Epidermal melanocyte (primary cell): ENCODE results near the gene EIF1AD.
"Not testable (repeated sequence)": the region's sequence is repeated elsewhere in the genome, so short reads cannot be mapped to it uniquely, and the experiment has no call there.

Experiments
- DNase-seq: peaks from one replicate; pipeline ENCODE4 v3.0.0; 2011; ENCODE audit warnings: low spot score; ENCODE audit not compliant: insufficient read length

EIF1AD gene, protein sequence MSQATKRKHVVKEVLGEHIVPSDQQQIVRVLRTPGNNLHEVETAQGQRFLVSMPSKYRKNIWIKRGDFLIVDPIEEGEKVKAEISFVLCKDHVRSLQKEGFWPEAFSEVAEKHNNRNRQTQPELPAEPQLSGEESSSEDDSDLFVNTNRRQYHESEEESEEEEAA

DNA sequence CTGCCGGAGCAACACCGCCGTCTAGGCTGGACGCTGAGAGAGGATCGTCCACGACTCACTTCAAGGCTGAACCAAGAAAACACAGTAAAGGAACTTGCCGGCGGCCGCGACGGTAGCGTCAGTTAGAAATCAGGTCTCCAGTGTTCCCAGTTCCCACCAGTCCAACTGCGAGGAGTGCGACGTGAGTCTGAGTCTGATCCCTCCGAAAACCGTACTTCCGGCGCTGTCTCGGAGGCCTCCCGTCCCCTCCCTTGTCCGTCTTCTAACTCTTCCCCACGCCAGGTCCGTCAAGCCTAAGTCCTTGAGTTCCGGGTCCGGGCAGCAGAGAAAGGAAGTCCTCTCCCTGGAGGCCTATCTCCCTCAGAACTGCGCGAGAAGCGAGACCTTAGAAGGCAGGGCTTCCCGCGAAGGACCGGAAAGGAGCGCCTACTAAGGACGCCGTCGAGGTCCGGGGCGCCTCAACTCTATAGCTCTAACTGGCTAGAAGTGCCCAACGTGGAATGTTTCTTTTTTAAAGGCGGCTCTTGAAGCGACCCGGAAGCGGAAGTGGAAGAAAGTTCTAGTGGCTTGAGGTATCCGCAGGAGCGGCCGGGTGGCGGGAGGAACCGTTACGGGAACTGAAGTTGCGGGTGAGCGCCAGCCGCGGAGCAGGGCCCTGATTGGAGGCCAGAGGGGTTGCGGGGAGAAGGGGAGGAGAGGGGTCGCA, at the start of gene EIF1AD, which contains the start of gene BANF1:
Gene EIF1AD (minus strand): TSS at position 216 of the 706 bp plus-strand sequence. CDS start 1,768 bp downstream, outside the sequence.
Gene BANF1 (plus strand): TSS at position 562 of the 706 bp plus-strand sequence. CDS start 748 bp downstream, outside the sequence.
- DNase-seq: peak; percentile 95

DNA sequence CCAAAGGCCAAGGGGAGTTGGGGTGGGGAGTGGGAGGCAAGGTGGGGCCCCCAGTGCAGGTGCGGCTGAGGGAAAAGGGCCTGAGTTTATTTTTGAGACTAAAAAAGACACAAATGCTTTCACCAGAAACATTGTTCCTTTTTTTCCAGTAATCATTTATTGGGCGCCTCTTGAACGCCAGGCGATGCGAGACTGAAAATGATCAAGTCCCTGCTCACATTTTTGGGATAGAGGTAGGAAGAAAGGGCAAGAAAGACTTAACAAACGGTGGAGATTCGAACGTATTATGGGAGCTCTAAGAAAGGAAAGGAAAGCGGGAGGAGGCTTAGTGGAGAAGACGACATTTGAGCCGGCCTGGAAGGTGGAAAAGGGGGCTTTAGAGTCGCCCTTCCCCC, 49.4 kb upstream of the EIF1AD start:
- DNase-seq: no peak

DNA sequence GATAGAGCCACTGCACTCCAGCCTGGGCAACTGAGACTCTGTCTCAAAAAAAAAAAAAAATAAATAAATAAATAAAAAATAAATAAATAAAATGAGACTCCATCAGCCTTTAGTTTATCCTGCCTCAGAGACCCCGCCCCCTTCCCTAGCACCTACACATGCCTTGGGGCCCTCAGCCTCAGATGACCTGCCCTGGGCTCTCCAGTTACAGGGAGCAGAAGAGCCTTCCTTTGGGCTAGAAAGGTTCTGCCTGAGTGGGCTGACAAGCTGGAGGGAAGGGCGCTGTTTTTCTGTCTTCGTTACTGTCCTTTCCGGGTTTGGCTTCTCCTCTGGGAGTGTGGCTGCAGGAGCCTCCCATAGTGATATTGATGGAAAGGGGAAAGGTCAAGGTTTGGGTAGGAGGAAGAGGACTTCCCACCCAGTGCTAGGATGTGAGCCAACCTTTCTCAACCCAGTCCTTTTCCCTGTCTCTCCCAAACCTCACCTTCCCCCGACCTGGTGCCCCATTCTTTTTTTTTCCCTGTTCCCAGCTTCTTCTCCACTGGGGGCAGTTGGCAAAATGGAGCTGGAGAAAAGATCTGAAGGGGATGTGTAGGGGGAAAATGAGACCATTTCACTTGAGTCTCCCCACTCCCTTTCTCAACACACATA, 48.7 kb upstream of the EIF1AD start:
- DNase-seq: no peak

GRCh38 chr11:66048547-66049323, 46.8 kb upstream of the EIF1AD start, which contains the start of gene GAL3ST3:
Gene GAL3ST3 (minus strand): TSS chr11:66049161. CDS start chr11:66045415, 3,746 bp downstream.
- no peak for DNase-seq

DNA sequence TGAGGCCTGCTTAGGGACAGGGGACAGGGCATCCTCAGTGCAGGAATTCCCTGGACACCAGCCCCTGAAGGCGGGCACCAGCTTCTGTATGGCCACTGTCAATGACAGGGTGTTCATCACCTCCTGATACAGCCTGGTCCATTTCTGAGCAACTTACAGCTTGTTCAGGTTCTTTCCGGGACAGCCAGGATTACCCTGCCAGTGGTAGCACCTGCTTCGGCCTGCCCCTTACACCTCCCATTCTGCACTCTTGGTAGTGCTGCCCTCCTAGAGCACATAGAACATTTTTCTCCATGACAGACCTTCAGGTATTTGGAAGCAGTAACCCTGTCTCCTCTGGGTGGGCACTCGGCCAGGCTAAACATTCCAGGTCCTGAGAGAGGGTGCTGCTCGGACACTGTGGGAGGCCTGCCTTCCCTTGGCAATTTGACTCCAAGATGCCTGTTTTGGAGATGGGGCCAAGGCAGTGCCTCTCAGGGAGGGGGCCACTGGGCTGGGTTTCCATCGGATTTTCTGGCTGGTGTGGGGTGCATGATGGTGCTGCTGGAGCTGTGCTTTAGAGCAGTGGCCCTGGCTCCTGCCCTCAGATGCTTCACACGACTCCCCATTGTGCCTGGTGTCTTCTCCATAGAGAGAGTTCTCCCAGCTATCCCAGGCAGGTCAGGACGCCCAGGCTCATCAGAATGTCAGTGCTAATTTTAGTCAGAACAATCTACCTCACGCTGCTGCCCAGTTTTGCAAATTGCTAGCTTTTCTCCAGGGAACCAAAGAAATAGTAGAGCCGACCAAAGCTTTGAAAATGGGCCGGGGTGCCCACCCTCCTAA, 45.8 kb upstream of the EIF1AD start:
- DNase-seq: no peak

DNA sequence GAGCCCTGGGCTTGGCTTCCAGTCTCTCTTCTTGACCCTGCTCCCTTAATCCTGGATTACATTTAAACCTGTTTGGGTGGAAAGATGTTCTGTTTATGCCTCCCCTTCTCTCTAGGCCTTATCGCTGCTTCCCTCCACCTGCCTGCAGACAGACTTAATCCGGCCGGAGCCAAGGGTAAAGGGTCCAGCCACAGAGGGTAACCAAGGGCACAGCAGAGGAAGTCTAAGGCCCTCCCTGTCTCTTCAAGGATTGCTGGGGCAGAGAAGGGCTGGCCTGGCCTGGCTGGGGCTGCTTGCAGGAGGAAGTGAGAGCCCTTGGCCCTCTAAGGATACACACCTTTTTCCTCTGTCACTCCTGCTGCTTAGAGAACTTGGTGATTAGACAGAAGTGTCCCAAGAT, 44.9 kb upstream of the EIF1AD start:
- DNase-seq: no peak

GRCh38 chr11:66045177-66045639, 43.3 kb upstream of the EIF1AD start:
- peak; percentile 97 for DNase-seq

GRCh38 chr11:66044757-66045156, 42.8 kb upstream of the EIF1AD start:
- DNase-seq: no peak

DNA sequence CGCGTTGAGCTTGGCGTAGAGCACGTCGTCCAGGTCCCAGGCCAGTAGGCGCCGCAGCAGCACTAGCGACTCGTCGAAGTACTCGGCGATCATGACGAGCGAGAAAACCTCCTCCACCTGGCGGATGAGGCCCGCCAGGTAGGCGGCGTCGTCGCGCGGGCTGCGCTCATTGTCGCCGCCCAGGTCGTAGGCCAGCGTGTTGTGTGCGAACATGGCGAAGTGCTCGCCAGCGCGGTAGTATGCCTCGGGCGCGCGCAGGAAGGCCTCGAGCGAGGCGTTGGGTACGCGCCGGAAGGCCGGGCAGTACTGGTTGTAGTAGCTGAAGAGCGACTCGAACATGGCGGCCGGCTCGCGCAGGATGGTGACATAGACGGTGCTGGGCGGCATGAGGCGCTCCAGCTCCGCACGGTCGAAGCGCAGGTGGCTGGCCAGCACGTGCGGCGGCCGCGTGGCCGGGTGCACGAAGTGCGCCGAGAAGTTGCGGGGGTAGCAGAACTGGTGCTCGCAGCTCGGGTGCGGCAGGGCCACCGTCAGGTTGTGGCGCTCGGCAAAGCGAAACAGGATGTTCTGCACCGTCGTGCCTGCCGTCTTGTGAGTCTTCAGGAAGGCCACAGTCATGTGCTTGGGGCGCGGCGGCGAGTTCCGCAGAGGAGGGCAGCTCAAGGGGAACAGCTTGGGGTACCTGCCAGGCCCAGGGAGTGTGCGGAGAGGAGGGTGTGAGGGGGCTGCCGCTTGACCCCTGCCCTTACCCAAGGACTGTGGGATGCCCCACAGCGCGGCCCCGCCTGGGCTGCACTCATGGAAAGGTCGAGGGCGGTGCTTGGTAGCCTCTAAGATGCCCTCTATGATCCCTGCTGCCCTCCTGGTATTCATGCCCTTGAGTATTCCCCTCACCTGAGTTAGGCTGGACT, 41.3 kb upstream of the EIF1AD start:
- no peak for DNase-seq

GRCh38 chr11:66042227-66042995, 40.5 kb upstream of the EIF1AD start:
- no peak for DNase-seq

- DNase-seq: no peak
These were observed 37.8 kb upstream of the EIF1AD start for GRCh38 chr11:66039765-66040164.

- DNase-seq: no peak
These were observed 35.4 kb upstream of the EIF1AD start for GRCh38 chr11:66037327-66037726.

GRCh38 chr11:66036334-66036710, 34.4 kb upstream of the EIF1AD start:
- DNase-seq: peak; percentile 1

- DNase-seq: peak; percentile 5
These were observed 33.8 kb upstream of the EIF1AD start for GRCh38 chr11:66035653-66036333.

GRCh38 chr11:66032957-66033735, 31.2 kb upstream of the EIF1AD start:
- no peak for DNase-seq

- DNase-seq: no peak
These were observed 24.1 kb upstream of the EIF1AD start, which contains the start of gene CATSPER1 for GRCh38 chr11:66026017-66026529. Gene CATSPER1 (minus strand): TSS chr11:66026479. CDS start chr11:66026379, 100 bp downstream.

DNA sequence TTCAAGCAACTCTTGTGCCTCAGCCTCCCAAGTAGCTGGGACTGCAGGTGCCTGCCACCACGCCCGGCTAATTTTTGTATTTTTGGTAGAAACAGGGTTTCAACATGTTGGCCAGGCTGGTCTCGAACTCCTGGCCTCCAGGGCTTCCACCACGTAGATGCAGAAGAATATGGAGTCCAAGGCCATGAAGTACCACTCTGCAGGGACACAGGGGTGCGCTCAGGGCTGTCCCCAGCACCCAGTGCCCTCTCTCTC, 21.2 kb upstream of the EIF1AD start:
- not testable (repeated sequence) for DNase-seq
